ENCODE data around the gene RPSA. TPM values are rescaled to one million over a fixed set of nuclear protein-coding genes. Genes with fewer than 3 reads are reported as not detected.
"Not testable (repeated sequence)": the region's sequence is repeated elsewhere in the genome, so short reads cannot be mapped to it uniquely, and the experiment has no call there.

Gene RPSA
- polyA plus RNA-seq, 4 donors, result 1,358 to 1,713 (median 1,571) TPM

DNA sequence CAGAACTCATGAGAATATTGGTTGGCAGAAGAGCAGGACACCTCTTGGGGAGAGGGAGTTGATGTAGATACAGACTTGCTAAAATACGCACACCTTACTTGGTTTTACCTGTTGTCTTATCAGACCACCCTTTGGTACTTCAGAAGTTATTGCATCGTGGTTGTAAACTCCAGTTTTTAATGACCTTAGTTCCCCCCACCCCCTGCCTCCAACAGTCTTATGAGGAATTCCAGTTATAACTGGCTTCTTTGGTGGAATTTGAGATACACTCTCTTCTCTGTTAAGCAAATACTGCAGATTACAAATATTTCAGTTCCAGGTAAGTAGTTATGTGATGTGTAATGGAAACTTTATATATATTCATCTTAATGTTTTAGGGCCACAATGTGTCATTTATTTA, 18.4 kb upstream of the RPSA start:
- no peak for DNase-seq (ENCODE audit: low read depth in 4 of 4, low spot score in 2 of 4)

DNA sequence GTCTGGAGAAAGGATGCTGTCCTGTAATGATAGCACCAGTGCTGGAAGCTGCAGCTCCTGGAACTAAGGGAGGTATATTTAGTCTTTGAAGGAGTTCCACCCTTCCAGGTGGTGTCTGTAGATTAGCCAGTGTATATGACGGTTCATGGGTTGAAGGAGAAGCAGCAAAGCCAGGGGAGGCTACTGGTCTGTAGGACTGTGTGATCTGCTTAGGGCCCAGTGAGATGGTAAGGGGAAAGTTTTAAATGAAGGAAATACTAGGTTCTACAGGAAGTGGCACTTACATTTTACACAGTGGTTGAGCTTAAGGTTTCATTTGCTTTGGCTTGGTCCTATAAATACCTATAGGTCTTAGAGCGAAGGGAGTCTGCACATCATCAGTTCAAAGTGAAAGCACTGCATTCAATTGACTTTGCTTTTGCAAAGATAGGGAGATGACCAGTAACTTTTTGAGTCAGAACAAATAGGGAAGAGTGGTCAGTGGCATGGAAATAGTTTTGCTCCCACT, 17.7 kb upstream of the RPSA start:
- DNase-seq (ENCODE audit: low read depth in 4 of 4, low spot score in 2 of 4), result no peak

GRCh38 chr3:39390181-39390580, 16.3 kb upstream of the RPSA start:
- DNase-seq (ENCODE audit: low read depth in 4 of 4, low spot score in 2 of 4), result no peak

DNA sequence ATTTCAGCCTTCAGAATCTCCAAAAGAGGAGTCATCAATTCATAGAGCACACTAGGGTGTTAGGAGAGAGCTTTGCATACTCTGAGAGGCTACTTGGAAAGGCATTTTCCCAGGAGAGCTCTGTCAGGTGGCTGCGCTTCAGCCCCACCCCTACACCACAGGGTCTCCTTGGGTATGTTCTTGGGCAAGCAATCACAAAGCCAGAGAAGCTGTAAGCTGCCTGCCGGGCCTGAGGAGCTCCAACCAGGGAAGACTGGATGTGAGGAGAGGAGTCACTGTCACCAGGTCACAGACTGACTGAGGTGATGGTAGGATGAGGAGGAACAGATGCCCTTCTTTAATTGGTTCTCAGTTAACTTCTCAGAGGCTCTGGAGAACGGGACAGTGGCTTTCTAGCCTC, 9.8 kb upstream of the RPSA start:
- no peak for DNase-seq (ENCODE audit: low read depth in 4 of 4, low spot score in 2 of 4)

DNA sequence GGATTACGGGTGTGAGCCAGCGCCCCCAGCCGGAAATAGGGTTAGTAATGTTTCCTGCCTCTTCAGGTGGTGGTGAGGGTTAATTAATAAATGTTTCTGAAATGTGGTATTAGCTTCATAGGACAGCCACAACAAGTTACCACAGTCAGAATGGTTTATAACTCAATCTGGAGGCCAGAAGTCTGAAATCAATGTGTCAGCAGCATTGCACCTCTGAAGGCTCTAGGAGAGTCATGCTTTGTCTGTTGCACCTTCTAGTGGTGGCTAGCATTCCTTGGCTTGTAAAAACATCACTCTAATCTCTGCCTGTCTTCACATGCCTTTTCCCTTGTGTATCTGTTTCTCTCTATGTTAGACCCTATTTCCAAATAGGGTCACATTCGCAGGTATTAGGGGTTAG, 7.8 kb upstream of the RPSA start:
- no peak for DNase-seq (ENCODE audit: low read depth in 4 of 4, low spot score in 2 of 4)

DNA sequence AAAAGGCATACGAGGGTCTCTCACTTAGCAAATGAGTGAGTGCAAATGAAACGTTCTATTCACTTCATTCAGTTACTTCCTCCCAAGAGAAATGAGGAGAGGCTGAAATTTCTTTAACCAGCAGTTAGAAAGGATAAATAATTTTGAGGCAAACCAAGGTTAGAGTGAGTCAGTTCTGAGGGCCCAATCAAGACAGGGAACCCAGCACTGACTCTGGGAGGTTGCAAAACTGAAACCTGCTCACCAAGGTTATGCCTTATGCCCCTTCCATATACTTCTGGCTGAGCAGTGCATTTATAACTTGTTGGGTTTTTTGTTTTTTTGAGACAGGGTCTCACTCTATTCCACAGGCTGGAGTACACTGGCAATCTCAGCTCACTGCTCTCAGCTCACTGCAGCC, 4.5 kb upstream of the RPSA start:
- DNase-seq (ENCODE audit: low read depth in 4 of 4, low spot score in 2 of 4), result no peak

DNA sequence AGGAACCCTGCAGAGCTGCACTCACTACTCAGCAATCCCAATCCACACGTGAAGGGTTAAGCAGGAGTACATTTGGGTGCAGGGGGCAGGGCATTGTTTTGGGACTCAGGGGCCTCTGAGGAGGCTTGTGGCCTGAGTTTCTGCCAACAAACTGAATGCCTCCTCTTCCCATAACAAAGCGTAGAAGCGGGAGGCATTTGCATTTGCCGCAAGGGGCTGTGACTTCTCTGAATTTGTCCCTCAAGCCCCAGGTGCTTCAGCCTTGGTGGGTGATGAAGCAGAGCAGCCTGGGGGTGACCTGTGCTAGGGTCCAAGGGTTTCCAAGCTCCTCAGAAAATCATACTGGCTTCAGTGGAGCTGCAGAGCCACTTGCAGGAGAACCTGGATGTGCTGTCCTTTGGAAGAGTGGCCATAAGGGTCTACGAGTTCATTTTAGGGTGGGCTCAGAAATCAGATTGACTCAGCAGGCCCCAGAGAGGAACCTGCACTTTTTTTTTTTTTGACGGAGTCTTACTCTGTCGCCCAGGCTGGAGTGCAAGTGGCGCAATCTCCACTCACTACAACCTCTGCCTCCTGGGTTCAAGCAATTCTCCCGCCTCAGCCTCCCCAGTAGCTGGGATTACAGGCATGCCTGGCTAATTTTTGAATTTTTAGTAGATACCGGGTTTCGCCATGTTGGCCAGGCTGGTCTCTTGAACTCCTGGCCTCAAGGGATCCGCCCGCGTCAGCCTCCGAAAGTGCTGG, 1.4 kb upstream of the RPSA start:
- DNase-seq (ENCODE audit: low read depth in 4 of 4, low spot score in 2 of 4), result no peak

- DNase-seq (ENCODE audit: low read depth in 4 of 4, low spot score in 2 of 4), result no peak
Observed at GRCh38 chr3:39405687-39406367, 693 bp upstream of the RPSA start.

- DNase-seq (ENCODE audit: low read depth in 4 of 4, low spot score in 2 of 4), result no peak
Observed at GRCh38 chr3:39407259-39407629, 724 bp downstream of the RPSA start.

DNA sequence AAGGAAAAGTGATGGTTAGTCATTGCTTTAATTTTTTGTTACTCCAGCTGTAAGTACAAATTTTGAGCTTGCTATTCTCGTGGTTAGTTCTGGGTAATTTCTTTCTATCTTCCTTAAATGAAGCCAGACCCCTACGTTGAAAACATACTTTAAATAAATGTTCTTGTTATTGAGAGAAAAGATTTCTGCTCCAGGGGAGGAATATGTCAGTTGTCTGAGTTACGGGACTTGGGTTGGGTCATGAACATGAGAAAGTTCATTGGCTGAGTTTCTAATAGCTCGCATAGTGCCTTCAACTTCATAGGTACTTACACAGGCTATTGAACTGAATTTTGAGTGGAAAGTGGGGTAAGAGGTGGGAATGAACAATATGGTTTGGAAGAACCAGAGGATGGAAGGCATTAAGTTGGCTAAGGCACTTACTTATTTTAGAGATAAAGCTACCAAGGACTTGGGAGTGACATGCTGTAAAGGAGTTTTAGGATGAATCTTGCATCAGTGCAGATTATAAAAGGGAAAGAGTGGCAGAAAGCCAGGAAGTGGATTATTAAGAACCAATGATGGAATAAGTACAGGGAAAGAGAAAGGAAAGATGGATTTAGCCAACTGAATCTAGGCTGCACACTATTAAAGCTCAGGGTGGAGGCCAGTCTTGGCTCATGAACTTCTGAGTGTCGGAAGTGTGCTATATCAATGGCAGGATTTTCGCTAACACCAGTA, 1.4 kb downstream of the RPSA start:
- no peak for DNase-seq (ENCODE audit: low read depth in 4 of 4, low spot score in 2 of 4)

DNA sequence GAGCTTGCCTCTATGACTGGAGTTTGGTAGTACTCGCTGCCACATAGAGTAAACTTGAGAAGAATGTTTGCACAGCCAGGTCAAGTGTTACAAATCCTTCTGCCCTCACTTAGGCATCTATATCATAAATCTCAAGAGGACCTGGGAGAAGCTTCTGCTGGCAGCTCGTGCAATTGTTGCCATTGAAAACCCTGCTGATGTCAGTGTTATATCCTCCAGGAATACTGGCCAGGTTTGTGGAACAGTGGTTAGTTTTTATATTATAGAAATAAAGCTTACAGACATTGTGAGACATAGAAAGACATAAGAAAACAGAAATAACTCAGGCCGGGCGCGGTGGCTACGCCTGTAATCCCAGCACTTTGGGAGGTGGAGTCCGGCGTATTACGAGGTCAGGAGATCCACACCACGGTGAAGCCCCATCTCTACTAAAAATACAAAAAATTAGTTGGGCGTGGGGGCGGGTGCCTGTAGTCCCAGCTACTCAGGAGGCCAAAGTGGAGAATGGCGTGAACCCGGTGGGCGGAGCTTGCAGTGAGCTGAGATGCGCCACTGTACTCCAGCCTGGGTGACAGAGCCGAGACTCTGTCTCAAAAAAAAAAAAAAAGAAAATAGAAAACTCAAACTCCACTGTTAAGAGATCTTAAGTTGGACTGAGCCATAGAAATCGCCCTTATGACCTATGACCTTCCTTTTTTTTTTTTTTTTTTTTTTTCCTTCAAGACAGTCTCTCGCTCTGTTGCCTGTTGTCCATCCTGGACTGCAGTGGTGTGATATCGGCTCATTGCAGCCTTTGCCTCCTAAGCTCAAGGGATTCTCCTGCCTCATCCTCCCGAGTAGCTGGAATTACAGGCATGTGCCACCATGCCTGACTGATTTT, 2.2 kb downstream of the RPSA start:
- no peak for DNase-seq (ENCODE audit: low read depth in 4 of 4, low spot score in 2 of 4)

- no peak for DNase-seq (ENCODE audit: low read depth in 4 of 4, low spot score in 2 of 4)
Observed at GRCh38 chr3:39409514-39410136, 3.1 kb downstream of the RPSA start.

DNA sequence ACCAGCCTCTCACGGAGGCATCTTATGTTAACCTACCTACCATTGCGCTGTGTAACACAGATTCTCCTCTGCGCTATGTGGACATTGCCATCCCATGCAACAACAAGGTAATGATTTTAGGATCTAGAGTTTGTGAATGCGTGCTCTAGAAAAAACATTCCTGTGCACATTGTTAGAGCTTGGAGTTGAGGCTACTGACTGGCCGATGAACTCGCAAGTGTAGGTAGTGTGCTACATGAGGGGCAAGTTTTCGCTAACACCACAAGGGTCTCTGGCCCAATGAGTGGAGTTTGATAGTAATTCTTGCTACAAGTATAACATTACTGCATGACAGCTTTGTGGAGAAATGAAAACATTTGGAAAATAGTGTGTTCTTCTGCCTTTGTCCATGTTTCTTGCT, 4.4 kb downstream of the RPSA start:
- DNase-seq (ENCODE audit: low read depth in 4 of 4, low spot score in 2 of 4), result no peak

DNA sequence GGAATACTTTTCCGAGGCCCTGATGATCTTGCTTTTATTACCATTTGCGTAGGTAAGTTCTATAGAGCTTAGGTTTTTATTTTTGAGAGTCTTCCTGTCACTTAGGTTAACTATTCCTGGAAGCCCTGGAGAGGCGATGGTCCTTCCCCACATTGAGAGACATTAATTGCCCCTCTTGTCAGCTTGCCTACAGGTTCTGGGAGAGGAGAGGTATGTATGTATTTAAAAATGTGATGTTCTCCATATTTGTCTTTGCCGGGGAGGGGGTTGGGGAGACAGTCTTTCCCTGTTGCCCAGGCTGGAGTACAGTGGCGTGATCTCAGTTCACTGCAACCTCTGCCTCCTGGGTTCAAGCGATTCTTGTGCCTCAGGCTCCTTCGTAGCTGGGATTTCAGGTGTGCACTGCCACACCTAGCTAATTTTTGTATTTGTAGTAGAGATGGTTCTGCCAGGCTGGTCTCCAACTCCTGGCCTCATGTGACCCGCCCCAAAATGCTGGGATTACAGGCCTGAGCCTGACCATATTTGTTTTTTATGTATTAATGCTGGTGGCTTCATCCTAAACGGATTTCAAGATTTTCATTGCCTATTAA, 6.2 kb downstream of the RPSA start:
- DNase-seq (ENCODE audit: low read depth in 4 of 4, low spot score in 2 of 4), result no peak

- no peak for DNase-seq (ENCODE audit: low read depth in 4 of 4, low spot score in 2 of 4)
Observed at GRCh38 chr3:39413691-39414420, 7.3 kb downstream of the RPSA start.

DNA sequence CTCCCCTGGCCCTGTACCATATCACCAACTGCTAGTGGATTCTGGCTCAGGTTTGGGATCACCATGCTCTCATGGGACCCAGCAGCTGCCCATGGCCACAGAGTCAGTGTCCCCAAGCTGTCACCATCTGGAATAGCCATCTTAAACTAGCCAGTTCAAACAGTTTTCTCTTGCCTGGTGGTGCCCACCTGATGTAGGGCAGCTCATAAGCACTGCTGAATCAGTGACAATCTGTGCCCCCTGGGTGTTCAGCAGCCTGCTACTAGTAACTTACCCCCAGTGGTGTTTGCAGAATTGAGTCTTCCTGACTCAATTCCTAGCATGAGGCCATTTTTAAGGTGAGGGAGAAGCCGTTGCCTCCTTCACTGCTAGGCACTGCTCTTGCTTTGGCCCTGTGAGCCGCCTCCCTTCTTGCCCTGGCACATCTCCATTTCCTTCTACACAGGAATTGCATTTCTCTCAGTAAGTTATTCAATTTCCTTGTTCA, 7.9 kb downstream of the RPSA start:
- DNase-seq (ENCODE audit: low read depth in 4 of 4, low spot score in 2 of 4), result no peak

- not testable (repeated sequence) for DNase-seq (ENCODE audit: low read depth in 4 of 4, low spot score in 2 of 4)
Observed at GRCh38 chr3:39415302-39415701, 8.8 kb downstream of the RPSA start.

DNA sequence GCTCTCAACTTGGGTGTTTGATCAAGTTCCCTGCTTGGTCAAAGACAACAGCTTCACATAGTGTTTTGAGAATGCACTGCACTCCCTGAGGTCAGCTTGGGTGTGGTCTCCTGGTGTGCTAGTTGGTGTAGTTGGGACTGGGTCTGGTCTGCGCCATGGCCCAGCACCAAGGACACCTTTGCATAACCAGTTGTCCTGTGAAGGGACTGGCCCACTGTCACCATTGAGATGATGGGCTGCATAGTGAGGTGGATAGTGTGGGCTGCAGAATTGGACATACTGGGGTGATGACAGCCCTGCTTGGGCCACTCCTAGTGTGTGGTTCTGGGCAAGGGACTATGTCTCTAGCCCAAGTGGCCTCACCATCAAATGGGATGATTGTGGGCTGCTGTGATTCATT, 9.5 kb downstream of the RPSA start:
- DNase-seq (ENCODE audit: low read depth in 4 of 4, low spot score in 2 of 4), result no peak

DNA sequence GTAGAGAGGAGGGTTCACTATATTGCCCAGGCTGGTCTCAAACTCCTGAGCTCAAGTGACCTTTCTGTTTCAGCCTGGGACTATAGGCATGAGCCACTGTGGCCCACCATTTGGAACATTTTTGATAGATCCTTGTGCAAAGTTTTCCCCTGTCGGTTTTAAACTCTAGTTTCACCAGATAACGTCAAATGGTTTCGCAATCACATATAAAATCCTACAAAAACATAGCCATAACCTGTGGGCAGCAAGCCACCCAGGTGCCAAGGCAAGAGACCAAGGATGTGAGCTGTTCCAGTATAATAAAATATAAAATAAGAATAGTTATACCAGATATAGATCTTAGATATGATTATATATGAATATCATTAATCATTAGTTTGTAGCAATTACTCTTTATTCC, 10.5 kb downstream of the RPSA start:
- DNase-seq (ENCODE audit: low read depth in 4 of 4, low spot score in 2 of 4), result not testable (repeated sequence)
